Measurements from ENCODE around the gene PRDM16. TPM values are rescaled to one million over a fixed set of nuclear protein-coding genes. Genes with fewer than 3 reads are reported as not detected.

The PRDM16 gene
- total and polyA plus RNA-seq, 2 of the 13 experiments (the other 11 are each of a cell fraction or from before 2014, with no cell fraction given) = 0.15 to 0.81 TPM

GRCh38 chr1:3229081-3229725 is 160.2 kb downstream of the PRDM16 start (continued):
- TF ChIP-seq ZNF570 (CRISPR knock-in tag; IDR thresholded peaks at IDR 0.05; ENCODE audit: borderline replicate concordance) (no peak), ZFP1 (CRISPR knock-in tag; IDR thresholded peaks at IDR 0.05) (no peak), SRSF9 (IDR thresholded peaks at IDR 0.05; ENCODE audit: borderline replicate concordance, insufficient read depth, low read depth, low read length, poor library complexity, severe bottlenecking) (no peak), KDM1A (CRISPR knock-in tag; IDR thresholded peaks at IDR 0.05) (peak; percentile 67; the same call in 1 of the 2 replicates), MTF2 (CRISPR knock-in tag; IDR thresholded peaks at IDR 0.05; ENCODE audit: borderline replicate concordance) (no peak), ZFP62 (CRISPR knock-in tag; IDR thresholded peaks at IDR 0.05) (no peak), HDAC2 (CRISPR knock-in tag; IDR thresholded peaks at IDR 0.05) (peak; percentile 72; the same call in 1 of the 2 replicates), ZNF552 (CRISPR knock-in tag; IDR thresholded peaks at IDR 0.05; ENCODE audit: borderline replicate concordance) (no peak), KDM5B (CRISPR knock-in tag; IDR thresholded peaks at IDR 0.05; ENCODE audit: borderline replicate concordance) (0 out of 2 replicates have a peak, but pooled peaks have one; percentile 26), ZNF615 (CRISPR knock-in tag; IDR thresholded peaks at IDR 0.05; ENCODE audit: borderline replicate concordance) (no peak), HNRNPUL1 (IDR thresholded peaks at IDR 0.05; ENCODE audit: low read depth, low read length) (no peak), RARA (CRISPR knock-in tag; IDR thresholded peaks at IDR 0.05) (peak; percentile 74), RNF219 (CRISPR knock-in tag; IDR thresholded peaks at IDR 0.05) (no peak), KMT2A (CRISPR knock-in tag; IDR thresholded peaks at IDR 0.05) (no peak), ZNF512B (CRISPR knock-in tag; IDR thresholded peaks at IDR 0.05; ENCODE audit: borderline replicate concordance) (no peak), ZNF7 (CRISPR knock-in tag; IDR thresholded peaks at IDR 0.05) (no peak), GPN1 (CRISPR knock-in tag; IDR thresholded peaks at IDR 0.05; ENCODE audit: borderline replicate concordance) (no peak), ZNF720 (CRISPR knock-in tag; IDR thresholded peaks at IDR 0.05) (no peak), ETV5 (CRISPR knock-in tag; IDR thresholded peaks at IDR 0.05; ENCODE audit: borderline replicate concordance) (0 out of 2 replicates have a peak, but pooled peaks have one; percentile 33), ZNF530 (CRISPR knock-in tag; IDR thresholded peaks at IDR 0.05; ENCODE audit: low read depth) (no peak)
- TF ChIP-seq, protein P1, sequence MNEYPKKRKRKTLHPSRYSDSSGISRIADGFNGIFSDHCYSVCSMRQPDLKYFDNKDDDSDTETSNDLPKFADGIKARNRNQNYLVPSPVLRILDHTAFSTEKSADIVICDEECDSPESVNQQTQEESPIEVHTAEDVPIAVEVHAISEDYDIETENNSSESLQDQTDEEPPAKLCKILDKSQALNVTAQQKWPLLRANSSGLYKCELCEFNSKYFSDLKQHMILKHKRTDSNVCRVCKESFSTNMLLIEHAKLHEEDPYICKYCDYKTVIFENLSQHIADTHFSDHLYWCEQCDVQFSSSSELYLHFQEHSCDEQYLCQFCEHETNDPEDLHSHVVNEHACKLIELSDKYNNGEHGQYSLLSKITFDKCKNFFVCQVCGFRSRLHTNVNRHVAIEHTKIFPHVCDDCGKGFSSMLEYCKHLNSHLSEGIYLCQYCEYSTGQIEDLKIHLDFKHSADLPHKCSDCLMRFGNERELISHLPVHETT (CRISPR knock-in tag; conservative IDR thresholded peaks at IDR 0.05) = no peak
- TF ChIP-seq, protein P2, sequence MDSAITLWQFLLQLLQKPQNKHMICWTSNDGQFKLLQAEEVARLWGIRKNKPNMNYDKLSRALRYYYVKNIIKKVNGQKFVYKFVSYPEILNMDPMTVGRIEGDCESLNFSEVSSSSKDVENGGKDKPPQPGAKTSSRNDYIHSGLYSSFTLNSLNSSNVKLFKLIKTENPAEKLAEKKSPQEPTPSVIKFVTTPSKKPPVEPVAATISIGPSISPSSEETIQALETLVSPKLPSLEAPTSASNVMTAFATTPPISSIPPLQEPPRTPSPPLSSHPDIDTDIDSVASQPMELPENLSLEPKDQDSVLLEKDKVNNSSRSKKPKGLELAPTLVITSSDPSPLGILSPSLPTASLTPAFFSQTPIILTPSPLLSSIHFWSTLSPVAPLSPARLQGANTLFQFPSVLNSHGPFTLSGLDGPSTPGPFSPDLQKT (CRISPR knock-in tag; IDR thresholded peaks at IDR 0.05; ENCODE audit: borderline replicate concordance) = no peak
